Dermis blood vessel endothelial cell (primary cell): ENCODE data around the gene ACSL6. TPM values are rescaled to one million over a fixed set of nuclear protein-coding genes. Genes with fewer than 3 reads are reported as not detected.

ENCODE experiments used
- DNase-seq: peaks from one replicate; pipeline ENCODE4 v3.0.0; 2010
- total RNA-seq: library from RNA; depleted of rRNA; stranded (reverse); fragments of >200 nt; gene quantifications from 2 replicates; pipeline ENCODE4 v1.2.3, GENCODE V29; 2014

ACSL6 gene
- total RNA-seq, 1 donor from 2014 or later: 0.17 TPM

GRCh38 chr5:132013006-132013689 lies 1.7 kb upstream of the ACSL6 start:
- DNase-seq: no peak

DNA sequence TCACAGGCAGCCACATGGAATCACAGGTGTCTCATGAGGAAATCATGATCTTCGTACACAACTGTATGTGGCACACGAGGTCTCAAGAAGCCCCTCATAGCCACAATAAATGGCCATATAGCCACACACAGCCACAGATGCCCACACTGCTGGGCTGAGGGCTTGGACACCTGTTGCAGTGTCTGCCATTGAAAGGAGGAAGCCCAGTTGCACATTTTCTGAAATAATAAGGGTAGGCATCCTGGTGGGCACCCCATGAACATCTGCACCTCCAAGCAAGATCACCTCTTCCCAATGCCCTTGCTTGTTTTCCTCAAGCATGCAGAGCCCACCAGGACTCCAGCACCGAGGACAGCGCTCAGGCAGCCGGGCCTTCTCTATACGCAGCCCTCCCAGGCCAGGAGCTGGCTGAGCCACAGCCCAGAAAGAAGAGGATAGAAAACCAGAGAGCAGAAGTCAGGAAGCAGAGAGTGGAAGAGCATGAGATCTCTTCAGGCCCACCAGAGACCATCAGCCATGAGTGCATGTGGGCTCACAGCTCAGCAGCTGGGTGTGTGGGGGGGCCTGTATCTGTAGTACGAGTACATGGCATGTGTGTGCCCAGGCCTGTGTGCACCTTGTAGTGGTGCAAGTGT lies 1.0 kb upstream of the ACSL6 start:
- peak; percentile 84 for DNase-seq

GRCh38 chr5:132010989-132011621 lies 353 bp downstream of the ACSL6 start:
- no peak for DNase-seq

DNA sequence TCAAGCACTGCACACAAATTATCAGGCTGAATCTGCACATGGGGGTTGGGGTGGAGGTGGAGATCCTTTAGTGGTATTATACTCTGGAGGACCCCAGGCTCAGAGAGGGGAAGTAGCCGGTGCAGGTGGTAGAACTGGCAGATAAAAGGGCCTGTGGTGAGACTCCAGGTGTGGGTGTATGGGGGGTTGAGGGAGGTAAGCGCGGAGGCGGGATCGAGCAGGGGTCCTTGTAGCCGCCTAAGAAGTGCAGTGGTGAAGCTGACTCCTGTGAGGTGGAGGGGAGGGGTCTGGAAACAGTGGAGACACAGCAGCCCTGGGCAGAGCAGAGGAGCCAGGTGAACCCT lies 841 bp downstream of the ACSL6 start:
- DNase-seq: no peak

DNA sequence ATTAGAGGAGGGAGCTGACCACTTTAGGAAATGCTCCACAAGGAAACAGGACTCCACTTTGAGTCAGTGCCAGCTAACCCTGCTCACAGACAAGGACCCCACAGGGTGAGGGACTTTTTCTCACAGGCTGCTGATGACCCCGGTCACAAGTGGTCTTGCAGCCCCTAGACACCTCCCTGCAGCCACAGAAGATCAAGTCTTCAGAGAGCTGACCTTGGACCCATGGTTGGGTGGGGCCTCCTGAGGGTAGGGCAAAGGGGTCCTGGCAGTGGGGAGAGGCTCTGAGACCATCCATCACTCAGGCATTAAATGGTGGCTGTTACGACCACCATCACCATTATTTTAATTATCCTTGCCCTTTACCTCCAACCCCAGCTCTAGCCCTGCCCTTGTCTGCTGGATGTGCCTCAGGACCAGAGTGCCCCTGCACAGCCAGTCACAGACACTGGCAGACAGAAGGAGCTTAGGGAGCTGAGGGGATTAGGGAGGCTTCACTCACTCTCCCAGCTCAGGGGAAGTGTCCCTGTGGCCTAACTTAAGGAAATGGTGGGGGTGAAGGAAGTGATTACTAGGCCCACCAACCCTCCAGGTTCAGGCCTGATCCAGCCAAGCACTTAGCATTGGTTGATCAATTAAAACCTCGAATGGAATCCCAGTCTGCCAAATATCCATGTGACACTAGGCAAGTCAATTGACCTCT lies 1.6 kb downstream of the ACSL6 start:
- no peak for DNase-seq

GRCh38 chr5:132008961-132009680 lies 2.3 kb downstream of the ACSL6 start:
- DNase-seq: no peak

- no peak for DNase-seq
Observed at GRCh38 chr5:132008163-132008473, 3.3 kb downstream of the ACSL6 start.

- DNase-seq: peak; percentile 93
Observed at GRCh38 chr5:132007399-132008162, 3.9 kb downstream of the ACSL6 start.

DNA sequence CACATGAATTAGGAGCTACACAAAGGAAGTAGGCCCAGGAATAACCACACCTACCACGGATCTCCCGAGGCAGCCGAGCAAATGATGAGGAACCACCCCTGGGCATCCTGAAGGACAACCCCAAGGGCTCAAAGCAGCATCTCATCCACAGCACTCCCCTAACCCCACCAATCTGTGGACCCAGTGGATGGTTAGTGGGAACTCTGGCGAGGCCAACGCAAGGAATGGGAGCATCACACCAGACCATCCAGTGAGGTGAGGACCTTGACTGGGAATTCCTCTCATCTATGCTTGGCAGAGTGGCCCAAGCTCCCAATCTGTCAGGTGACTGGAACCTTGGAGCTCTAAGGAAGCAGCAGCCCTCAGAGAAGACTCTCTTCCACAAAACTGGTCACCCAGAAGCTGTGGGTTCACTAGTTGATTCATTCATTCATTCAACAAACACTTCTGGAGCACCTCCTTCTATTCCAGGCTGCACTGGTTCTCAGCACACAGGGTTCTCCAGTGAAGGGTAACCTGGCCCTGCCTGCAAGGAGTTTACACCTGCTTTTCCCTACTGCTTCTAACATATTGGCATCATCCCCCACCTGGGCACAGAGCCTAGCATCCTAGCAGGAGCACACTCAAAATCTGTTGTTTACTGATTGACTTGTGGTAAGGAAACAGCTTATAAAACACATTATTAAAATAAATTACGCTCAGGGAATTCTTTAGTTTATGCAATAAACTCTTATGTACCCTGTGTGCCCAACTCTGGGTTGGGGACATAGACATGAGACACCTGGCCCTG lies 4.9 kb downstream of the ACSL6 start:
- DNase-seq: no peak

GRCh38 chr5:132005591-132005990 lies 5.9 kb downstream of the ACSL6 start:
- DNase-seq: no peak

DNA sequence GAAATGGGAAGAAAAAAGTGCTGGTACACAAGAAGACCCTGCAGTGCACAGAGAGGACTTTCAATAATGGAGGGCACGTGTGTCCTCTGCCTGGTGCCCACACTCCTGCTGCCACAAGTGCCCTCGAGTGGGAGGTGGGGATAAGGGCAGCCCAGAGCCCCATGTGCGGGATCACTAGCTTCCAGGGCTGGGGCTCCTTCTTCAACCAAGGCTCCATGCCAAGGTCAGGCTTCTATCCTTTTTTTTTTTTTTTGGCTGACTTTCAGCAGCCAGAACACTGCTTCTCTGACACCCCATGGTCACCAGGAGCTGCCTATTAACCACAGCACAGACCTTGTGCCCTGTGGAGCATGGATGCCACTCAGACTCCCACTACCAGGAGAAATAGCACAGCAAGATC lies 7.5 kb downstream of the ACSL6 start:
- DNase-seq: no peak

DNA sequence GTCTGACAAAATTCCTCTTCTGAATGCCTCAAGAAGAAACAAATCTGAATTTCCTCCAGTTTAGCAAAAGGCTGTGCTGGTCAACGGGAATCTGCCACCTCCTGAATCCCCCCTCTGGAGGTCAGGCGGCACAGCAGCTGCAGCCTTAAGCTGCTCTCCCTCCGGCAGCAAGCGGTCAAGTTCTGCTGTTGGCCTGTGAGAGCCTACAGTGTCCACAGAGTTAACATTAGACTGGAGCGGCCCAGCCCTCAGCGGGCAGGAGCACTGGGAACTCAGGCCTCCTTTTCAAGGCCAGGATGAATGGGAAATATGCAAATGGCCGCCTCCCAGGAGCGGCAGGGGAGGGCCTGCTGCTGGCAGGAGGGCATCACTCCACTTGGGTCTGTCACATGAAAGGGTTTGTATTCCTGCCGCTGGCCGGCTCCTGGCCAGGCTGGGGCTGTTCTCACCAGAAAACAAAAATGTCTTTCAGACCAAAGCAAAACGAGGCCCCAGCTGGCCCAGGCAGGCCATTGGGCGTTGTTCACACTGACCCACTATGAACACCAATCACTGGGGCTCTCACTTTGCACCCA lies 8.2 kb downstream of the ACSL6 start:
- no peak for DNase-seq

DNA sequence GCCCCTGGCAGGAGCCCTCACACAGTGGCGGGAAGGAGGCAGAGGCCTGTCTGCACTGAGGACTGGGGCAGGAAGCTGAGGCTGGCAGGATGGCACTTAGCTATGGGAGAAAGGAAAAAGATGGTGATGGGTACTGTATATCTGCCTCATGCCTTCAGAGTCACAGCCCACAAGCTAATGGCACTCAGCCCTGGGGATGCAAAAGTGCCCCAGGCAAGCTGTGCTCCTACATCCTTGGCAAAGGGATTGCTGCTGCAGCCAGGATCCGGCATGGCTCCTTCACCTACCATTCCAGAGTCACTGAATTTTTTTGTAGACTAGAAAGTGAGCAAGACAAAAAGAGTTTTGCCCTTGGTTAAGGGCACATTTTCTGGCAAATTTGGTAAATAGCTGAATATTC lies 8.7 kb downstream of the ACSL6 start:
- DNase-seq: no peak

- DNase-seq: peak; percentile 58
Observed at GRCh38 chr5:132001647-132002561, 9.6 kb downstream of the ACSL6 start.

- DNase-seq: no peak
Observed at GRCh38 chr5:132000677-132001453, 10.6 kb downstream of the ACSL6 start.

DNA sequence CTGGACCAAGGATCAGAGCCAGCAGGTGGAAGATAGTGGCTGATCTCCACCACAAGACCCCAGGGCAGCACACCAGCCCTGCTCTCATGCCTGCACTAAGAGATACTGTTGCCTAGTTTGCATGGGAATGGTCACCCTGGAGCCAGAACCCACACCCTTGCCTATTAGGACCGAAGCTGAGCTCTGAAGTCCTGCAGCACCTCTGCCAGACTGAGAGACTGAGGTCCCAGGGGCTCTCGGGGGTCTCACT lies 11.3 kb downstream of the ACSL6 start:
- DNase-seq: no peak

DNA sequence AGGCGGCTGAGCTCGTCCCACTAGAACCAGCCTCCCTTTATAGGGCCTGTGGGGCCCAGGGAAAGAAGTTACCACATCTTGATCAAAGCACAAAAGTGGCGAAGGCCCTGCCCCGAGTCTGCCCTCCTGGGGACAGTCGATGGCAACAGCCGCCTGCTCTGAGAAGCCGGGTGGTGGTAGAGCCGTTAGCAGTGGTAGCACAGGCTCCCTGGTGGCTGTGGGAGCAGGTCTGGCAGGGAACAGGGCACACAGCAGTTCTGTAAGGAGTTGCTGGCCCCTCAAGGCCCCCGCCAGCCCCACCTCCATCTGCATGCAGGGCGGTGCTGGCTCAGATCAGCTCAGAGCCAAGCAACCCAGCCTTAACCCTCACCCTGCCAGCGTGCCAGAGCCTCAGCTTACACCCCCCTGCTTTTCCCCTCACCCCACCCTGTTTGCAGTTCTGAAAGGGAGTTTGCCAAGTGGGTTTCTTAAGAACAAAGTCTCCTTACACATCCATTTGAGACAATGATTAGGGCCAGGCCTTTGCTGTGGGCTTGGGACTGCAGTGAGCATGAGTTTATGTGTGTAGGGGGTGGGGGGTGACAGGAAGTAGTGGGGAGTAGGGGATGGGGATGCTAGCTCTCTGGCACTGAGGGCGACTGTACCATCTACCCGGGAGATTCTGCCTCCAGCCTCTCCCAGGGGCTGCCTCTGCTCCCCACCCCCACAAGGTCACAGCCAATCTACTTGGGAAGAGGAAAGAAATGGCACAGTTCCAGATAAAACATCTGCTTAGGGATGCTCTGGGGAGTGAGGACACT lies 11.8 kb downstream of the ACSL6 start:
- DNase-seq: no peak

DNA sequence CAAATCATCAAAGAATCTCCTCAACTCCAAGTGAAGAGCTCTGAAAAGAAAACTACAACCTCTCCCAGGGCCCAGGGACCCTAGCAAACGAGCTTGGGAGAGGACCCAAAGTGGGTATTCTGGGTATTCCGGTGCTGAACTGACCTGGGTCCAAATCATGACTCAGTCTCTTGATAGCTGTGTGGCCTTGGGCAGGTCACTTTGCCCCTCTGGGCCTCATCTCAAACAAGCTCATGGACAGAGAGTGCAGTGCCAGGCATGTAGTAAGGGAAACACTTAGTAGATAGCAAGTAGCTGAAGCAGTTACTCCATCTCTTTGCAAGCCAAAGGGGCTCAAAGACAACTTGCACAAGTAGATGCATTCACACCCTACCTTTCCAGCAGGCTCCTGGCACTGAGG lies 12.4 kb downstream of the ACSL6 start:
- DNase-seq: no peak
